DMS53 treated with DMSO at 0.1 percent for 48 hours (cell line): ENCODE measurements around the gene TIMD4.

Experiments used
- DNase-seq: peaks from one replicate; lab custom pipeline; 2025; ENCODE audit not compliant: unreplicated experiment; lab: John Stamatoyannopoulos, UW

Gene TIMD4

DNA sequence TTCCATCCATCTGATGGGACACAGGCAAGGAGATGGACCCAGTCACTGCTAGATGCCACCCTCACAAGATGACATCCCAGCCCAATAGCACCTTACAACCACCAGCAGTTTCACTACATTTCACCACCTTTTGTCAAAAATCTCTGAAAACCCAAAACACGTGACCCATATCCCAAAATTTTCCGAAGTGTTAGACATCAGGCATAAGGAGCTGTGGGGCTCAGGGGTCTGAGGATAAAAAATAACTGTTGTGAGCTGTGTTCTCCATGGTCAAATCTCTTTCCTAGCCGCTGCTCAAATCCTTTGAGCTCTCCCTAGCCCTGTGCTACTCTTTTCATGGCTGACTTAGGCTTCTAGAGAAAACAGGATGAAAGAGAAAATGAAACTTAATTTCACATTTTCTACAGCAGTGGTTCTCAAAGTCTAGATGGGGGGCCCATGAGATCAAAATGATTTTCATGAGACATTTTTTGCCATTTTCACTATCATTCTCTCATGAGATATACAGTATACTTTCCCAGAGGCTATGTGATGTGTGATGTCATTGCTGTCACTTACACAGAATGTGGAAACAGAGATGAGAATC is 40.7 kb downstream of the TIMD4 start:
- no peak for DNase-seq

DNA sequence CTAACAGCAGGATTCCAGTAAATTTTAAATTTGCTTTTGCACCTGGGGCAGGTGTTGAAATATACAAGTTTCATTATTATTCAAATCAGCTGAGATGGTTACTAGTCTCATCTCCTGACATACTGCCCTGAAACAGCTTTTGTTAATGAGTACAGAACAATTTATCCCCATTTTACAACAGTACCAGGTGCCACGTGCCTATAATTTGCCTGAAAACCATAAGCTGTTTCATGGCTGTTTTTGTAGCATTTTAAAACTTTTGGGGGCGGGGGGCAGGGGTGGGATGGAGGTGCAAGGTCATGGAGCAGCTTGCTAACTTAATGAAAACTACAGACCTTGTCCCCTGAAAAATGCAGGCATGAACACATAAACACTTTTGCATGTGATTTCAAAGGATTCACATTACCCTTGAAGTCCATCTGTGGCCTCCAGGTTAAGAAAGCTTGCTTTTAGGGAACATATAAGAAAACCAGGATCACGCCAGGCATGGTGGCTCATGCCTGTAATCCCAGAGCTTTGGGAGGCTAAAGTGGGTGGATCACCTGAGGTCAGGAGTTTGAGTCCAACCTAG is 42.1 kb downstream of the TIMD4 start:
- DNase-seq = no peak

DNA sequence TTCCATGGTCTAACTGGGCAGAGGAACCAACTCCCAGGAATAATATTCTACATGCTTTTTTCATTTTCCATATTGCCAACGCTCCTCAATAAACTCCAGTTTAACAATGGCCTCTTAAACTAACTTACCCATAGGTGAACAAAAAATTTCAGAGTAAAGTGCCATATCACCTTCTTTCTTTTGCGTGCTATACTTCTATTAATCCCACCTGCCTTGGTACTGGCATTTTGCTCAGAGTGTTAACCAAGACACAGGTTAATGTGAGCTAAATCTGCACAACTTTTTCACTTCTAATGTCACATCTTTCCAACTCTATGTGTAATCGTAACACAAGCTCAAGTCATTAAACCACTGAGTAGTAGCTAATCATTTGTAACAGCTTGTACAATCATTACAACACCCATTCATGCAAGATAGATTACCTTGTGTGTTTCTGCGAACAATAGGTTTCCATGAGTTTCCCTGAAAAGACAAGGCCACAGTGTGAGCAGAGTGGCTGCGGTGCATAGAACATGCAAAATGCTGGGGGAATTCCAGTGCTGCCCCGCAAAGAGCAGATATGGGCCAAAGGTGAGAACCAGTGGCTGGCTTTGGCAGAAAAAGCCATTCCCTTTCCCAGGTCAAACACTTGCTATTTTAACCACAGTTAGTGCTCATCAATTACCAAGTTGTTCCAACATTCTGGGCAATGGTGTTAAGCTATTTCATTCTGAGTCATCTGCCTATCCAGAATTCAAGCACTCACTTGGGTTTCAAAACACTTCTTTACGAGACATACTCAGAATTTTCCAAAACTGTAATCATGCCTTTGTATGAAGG is 42.8 kb downstream of the TIMD4 start:
- DNase-seq = no peak

DNA sequence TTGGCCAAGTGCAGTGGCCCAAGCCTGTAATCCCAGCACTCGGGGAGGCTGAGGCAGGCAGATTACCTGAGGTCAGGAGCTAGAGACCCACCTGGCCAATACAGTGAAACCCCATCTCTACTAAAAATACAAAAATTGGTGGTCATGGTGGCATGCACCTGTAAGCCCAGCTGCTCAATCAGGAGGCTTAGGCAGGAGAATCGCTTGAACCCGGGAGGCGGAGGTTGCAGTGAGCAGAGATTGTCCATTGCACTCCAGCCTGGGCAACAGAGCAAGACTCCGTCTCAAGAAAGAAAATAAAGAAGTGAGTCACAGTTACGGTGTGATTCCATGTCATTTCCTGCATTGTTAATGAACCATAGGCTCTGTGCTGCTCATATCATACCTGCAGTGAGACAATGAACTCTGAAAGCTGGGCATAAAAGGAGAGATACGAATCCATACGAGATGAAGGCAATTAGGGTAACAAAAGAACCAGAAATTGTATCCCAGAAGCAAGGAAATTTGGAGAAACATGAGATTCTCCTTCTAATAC is 44.6 kb downstream of the TIMD4 start:
- DNase-seq = no peak

DNA sequence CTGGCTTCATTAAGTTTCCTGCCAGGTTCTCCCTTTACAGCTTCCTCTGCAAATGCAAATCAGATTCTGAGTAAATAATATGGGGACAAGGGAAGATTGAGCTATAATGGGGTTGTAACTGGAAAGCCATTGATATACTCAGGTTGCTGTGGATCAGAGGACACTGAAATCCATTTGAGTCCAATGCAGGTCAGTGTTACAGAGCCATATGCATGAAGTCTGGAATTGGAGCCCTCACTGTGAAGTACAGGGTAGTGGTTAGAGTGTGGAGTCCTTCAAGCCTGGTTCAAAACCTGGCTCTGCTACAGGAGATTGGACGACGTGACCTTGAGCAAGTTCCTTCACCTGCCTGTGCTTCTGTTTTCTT is 48.7 kb downstream of the TIMD4 start:
- DNase-seq = no peak

DNA sequence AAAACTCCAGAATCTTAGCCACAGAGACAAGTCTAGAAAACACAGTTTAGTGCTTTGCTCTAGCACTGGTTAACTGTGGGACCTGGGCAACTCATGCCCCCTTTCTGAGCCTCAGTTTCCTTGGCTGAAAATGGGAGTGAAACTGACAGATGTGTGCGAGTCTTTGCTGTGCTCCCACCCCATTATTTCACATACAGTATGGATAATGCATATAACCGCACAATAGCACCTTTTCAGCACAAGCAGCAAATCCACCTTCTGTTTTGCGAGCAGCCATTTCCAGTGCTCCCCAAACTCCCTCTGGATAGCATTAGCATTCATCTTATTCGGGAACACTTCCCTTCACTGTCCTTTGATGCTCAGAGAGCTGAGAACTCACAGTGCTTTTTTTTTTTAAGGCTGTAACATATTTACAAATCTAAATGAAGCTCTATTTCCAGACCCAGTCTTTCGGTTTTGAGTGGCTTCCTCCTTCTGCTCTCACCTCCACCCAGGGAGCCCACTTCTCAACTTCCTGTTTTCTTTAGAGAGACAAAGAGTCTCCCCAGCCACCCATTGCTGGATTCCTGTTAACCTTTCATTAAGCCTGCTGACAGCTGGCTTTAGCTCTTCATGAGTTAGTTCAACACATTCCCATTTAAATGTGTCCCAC is 49.2 kb downstream of the TIMD4 start:
- DNase-seq = peak; percentile 66

DNA sequence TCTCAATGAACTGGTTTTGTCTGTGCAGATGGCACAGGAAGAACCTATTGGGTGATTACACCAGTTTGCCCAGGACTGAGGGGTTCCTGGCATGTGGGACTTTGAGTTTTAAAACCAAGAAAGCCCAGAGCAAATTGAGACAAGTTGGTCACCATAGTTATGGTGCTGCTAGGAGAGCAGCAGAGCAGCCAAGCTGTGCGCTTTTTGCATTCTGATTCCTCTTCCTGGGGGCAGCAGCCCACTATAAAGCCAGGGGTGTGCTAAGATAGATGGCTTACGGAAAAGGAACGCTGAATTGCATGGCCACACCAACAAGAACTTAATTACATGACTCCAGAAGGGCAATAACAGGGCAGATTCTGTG is 49.7 kb downstream of the TIMD4 start:
- no peak for DNase-seq

DNA sequence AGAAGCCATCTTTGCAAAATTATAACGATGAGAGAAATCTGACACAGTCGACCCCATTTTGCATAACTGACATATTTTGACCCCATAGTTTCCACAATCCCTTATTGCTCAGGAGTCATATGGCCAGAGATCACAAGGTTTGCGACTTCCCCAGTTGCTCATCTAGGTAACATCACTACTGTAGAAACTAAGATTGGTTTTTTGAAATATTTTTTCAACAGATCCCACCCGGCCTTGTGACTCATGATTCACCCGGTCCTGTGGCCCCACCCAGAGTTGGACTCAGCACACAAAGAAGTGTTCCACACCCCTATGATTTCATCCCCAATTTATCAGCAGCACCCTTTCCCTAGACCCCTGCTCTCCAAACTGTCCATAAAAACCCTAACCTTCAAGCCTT is 50.2 kb downstream of the TIMD4 start:
- DNase-seq = no peak

DNA sequence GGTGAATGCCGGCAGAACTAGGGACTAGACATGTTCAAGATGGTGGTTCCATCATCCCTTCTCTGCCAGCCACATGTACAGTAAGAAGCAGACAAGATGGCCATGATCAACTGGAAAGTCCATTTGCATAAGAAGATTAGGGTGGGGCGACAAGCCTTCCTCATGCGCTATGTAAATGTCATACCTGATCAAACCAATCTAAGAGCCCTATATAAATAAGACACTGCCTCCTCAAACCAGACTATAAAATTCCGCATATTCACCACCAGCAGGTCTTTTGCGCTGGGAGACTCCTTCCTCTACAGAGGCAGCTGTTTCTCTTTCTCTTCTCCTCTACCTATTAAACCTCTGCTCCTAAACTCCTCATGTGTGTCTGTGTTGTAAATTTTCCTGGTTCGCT is 53.8 kb downstream of the TIMD4 start:
- DNase-seq = no peak

DNA sequence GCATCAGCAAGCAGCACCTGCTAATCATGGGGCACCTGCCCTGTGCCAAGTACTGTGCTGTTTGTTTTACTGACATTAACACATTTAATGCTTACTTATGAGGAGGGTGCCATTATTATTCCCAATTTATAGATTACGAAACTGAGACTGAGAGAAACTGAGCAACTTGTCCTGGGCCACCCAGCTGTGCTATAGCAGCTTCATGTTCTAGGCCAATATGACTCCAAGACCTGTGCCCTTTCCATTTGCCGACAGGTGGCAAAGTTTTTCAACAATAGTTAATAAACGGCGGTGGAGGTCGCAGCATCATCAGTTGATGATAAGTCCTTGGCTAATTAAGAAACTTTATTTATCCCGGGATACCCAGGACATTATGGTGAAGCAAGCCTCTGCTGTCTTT is 55.4 kb downstream of the TIMD4 start:
- no peak for DNase-seq

DNA sequence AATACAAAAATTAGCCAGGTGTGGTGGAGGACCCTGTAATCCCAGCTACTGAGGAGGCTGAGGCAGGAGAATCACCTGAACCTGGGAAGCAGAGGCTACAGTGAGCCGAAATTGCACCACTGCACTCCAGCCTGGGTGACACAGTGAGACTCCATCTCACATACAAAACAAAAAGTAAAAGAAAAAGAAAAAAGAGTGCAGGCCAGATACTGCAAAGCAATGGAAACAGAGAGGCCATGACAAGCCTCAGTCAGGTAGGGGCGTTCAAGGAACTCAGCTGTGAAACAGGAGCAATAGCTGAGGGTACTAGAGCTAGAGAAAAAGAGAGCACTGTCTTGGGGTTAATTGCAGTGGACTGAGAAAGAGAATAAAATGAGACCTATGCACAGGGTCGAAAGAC is 56.2 kb downstream of the TIMD4 start:
- no peak for DNase-seq

DNA sequence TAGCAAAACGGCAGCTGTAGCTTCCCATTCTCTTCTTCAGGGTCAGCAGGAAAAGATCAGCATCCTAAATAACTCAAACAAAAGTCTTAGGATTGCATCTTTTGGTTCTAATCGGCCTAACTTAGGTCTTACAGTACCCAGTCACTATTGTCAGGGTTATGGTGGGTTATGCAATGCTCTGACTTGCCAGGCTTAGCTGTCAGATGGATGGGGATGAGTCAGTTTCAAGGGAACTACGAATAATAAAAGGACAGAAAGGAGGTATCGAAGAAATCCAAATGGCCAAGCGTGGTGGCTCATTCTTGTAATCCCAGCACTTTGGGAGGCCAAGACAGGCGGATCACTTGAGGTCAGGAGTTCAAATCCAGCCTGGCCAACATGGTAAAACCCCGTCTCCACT is 66.5 kb downstream of the TIMD4 start:
- DNase-seq = no peak

DNA sequence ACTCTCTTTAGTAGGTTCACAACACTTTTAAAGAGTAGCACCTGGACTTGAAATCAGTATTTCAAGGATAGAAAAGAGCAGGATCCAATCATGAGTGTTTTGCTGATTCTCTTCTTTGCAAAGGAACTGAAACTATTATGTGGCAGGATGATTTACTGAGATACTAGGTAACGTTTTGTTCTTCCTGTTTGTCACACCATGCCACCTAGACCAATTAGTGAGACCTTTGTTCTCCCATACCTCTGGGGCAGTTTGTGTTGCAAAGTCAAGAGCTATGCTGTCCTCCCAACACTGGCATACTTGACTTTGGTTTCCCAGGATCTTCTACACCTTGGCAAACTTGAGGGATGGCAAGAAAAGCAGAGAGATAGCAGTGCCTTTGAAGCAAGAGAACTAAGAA is 69.5 kb downstream of the TIMD4 start:
- DNase-seq = no peak

DNA sequence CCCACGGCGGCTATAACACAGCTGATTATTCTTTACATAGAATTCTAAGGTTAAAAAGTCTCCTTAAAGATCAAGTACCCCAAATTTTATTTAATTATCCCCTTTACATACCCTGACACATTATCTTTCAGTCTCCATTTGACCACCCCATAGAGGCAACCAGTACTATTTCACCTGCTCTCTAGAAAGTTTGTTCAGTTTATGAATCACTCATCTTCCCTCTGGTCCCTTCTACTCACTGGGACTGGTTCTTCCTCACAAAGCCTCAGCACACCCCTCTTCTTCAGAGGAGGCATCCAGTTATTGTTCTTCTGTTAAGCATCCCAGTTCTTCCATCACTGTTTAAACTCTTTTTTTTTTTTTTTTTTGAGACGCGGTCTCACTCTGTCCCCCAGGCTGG is 70.2 kb downstream of the TIMD4 start:
- no peak for DNase-seq

DNA sequence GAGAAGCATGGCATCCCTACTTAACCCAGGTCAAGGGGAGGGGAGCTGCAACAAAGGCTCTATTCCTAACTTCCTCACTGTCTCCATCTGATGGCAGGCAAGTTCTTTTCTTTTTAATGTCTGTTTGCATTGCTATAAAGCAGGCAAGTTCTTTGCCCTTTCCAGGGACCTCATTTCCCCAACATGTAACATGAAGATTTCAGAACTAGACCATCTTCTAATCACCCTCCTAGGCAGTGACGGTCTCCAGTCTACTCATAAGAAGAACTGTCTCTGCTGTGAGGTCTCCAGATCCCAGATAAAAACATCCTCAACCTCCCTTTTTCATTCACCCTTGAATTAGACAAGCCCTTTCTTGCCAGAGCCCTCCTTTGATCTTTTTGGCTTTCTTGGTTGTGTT is 70.8 kb downstream of the TIMD4 start:
- DNase-seq = no peak

DNA sequence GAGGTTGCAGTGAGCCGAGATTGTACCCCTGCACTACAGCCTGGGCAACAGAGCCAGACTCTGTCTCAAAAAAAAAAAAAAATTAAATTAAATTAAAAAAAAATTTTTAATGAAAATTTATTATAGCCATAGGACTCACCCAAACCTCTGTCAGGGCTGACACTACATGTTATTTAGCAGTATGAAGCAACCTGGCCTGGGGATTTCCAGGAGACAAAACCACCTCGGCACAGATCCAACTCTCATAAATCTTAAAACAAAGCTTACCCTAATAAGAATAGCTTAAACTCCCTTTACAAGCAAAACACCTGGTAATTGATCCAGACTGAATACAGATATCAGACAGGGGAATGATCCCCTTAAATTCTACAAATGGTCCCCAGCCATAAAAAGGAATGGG is 74.5 kb downstream of the TIMD4 start:
- no peak for DNase-seq

DNA sequence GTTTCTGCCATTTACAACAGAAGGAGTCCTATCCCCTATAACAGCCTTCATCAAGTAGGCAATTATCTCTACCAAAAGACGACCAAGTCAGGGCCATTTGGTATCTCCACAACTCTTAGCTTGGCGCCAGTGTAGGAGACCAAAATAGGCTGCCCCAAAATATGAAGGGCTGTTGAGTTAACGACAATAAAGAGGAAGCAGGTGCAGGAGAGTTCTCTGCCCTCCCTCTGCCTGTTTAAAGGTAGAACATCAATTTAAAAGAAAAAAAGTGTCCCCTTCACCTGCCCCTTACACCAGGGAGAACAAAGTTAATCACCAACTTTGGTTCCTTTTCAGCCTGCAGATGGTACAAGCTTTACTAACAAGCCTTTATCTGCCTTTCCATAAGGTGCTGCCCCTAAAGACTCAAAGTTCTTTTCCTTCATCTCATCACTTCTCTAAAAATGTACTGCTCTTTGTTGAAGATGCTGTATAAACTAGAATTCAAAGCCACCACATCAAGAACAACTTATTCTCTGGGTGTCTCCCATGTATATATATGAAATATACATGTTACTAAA is 79.6 kb downstream of the TIMD4 start:
- no peak for DNase-seq

DNA sequence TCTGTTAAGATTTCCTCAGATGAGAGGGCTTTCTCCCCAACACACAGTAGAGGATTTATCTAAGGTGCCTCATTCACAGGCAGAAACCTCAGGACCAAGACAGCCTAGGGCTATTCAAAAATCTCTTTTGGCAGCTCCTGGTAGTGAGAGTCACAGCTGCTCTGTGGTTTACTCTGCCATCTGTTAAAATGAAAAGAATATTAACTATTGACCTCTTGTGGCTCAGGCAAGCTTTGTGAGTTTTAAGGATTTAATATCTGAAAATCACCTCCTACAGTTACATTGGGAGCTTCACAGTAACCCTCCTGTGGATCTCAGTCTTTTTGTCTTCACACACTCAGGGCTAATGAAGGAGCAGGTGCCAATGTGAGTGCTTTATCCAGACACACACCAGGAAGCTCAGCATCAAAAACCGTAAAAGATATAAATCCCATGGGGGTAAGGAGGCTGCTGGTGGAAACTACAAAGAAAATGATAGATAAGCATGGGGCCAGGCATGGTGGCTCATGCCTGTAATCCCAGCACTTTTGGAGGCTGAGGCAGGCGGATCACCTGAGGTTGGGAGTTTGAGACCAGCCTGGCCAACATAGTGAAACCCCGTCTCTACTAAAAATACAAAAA is 83.3 kb downstream of the TIMD4 start:
- DNase-seq = no peak

DNA sequence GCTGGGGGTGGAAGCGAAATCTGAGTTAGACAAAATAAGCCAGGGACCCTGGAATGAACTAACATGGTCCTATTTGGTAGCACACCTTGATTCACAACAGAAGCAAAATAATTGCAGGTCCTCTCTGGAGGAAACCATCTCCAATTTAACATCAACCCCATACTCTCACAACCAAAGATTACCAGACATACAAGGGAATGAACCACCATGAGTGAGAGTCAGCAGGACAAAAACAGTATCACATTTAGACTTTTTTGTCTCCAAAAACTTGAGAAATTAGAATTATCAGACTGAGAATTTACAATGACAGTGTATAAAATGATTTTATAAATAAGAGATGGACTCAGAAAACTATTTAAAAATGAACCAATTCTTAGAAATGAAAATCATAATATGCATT is 91.8 kb downstream of the TIMD4 start:
- no peak for DNase-seq

DNA sequence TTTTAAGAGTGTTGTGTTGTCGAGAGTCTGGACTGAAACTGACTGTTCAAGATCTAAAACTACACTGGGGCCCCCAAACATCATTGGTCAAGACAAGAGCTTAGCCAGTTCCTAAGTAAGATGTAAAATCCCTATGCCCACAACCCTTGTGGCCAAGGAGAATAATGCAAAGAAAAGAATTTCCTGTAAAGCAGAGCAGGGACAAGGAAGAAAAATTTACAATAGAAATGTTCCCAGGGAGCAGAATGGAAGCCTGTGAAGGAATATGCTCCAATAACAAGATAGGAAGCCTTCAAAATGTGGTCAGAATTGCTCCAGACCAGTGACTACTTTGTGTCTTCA is 92.6 kb downstream of the TIMD4 start:
- DNase-seq = no peak
